Measurements from ENCODE around the gene PTEN.

PTEN gene

GRCh38 chr10:87915989-87916388, 52.6 kb downstream of the PTEN start:
- Histone ChIP-seq H3K36me3 (ENCODE audit: control insufficient read depth in 1 of 2, insufficient read depth in 2 of 2, low read length in 2 of 2) (peaks cover 4 to 9% of the 10 kb centered on the region in 2 donors), H3K4me3 (ENCODE audit: low read depth in 1 of 2, low read length in 2 of 2) (no peak overlapping the region), H3K9me3 (ENCODE audit: control insufficient read depth in 1 of 2, low read length in 2 of 2) (peaks cover 6 to 11% of the 10 kb centered on the region in 2 donors), H3K4me1 (ENCODE audit: control insufficient read depth in 1 of 2, insufficient read depth in 2 of 2, low read length in 2 of 2) (peaks cover 9 to 20% of the 10 kb centered on the region in 2 donors), H3K27ac (ENCODE audit: low read depth, low read length) (no peak overlapping the region), H3K27me3 (ENCODE audit: control insufficient read depth in 1 of 2, insufficient read depth in 2 of 2, low read length in 2 of 2) (no peaks in the 10 kb centered on the region), H3K9ac (ENCODE audit: low read depth in 1 of 2, low read length in 2 of 2) (no peak overlapping the region)

GRCh38 chr10:87916515-87916914, 53.1 kb downstream of the PTEN start:
- peaks cover 4 to 9% of the 10 kb centered on the region in 2 donors for H3K36me3 ChIP-seq (ENCODE audit: control insufficient read depth in 1 of 2, insufficient read depth in 2 of 2, low read length in 2 of 2)
- H3K4me1 ChIP-seq (ENCODE audit: control insufficient read depth in 1 of 2, insufficient read depth in 2 of 2, low read length in 2 of 2): peaks cover 9 to 20% of the 10 kb centered on the region in 2 donors
- peaks cover 6 to 11% of the 10 kb centered on the region in 2 donors for H3K9me3 ChIP-seq (ENCODE audit: control insufficient read depth in 1 of 2, low read length in 2 of 2)
- H3K4me3 ChIP-seq (ENCODE audit: low read depth in 1 of 2, low read length in 2 of 2): no peak overlapping the region
- H3K9ac ChIP-seq (ENCODE audit: low read depth in 1 of 2, low read length in 2 of 2): no peak overlapping the region
- H3K27ac ChIP-seq (ENCODE audit: low read depth, low read length): no peak overlapping the region
- no peaks in the 10 kb centered on the region for H3K27me3 ChIP-seq (ENCODE audit: control insufficient read depth in 1 of 2, insufficient read depth in 2 of 2, low read length in 2 of 2)

- Histone ChIP-seq H3K27ac (ENCODE audit: low read depth, low read length) (no peak overlapping the region), H3K4me1 (ENCODE audit: control insufficient read depth in 1 of 2, insufficient read depth in 2 of 2, low read length in 2 of 2) (peaks cover 9 to 29% of the 10 kb centered on the region in 2 donors), H3K4me3 (ENCODE audit: low read depth in 1 of 2, low read length in 2 of 2) (no peak overlapping the region), H3K9ac (ENCODE audit: low read depth in 1 of 2, low read length in 2 of 2) (no peak overlapping the region), H3K27me3 (ENCODE audit: control insufficient read depth in 1 of 2, insufficient read depth in 2 of 2, low read length in 2 of 2) (no peaks in the 10 kb centered on the region), H3K36me3 (ENCODE audit: control insufficient read depth in 1 of 2, insufficient read depth in 2 of 2, low read length in 2 of 2) (peaks cover 4 to 9% of the 10 kb centered on the region in 2 donors), H3K9me3 (ENCODE audit: control insufficient read depth in 1 of 2, low read length in 2 of 2) (peaks cover 3% of the 10 kb centered on the region in 2 donors)
Measured at GRCh38 chr10:87918254-87918859, 54.9 kb downstream of the PTEN start.

- H3K4me1 ChIP-seq (ENCODE audit: control insufficient read depth in 1 of 2, insufficient read depth in 2 of 2, low read length in 2 of 2): peaks cover 9 to 37% of the 10 kb centered on the region in 2 donors
Measured at GRCh38 chr10:87920538-87920937, 57.1 kb downstream of the PTEN start.

GRCh38 chr10:87921931-87922688, 58.7 kb downstream of the PTEN start:
- Histone ChIP-seq H3K4me3 (ENCODE audit: low read depth in 1 of 2, low read length in 2 of 2) (no peak overlapping the region), H3K4me1 (ENCODE audit: control insufficient read depth in 1 of 2, insufficient read depth in 2 of 2, low read length in 2 of 2) (peaks cover 8 to 30% of the 10 kb centered on the region in 2 donors), H3K9me3 (ENCODE audit: control insufficient read depth in 1 of 2, low read length in 2 of 2) (no peaks in the 10 kb centered on the region), H3K27me3 (ENCODE audit: control insufficient read depth in 1 of 2, insufficient read depth in 2 of 2, low read length in 2 of 2) (no peaks in the 10 kb centered on the region), H3K9ac (ENCODE audit: low read depth in 1 of 2, low read length in 2 of 2) (no peak overlapping the region), H3K36me3 (ENCODE audit: control insufficient read depth in 1 of 2, insufficient read depth in 2 of 2, low read length in 2 of 2) (peaks cover 3 to 19% of the 10 kb centered on the region in 2 donors), H3K27ac (ENCODE audit: low read depth, low read length) (no peak overlapping the region)

More at GRCh38 chr10:87920538-87920937, 57.1 kb downstream of the PTEN start:
- Histone ChIP-seq H3K9ac (ENCODE audit: low read depth in 1 of 2, low read length in 2 of 2) (no peak overlapping the region), H3K4me3 (ENCODE audit: low read depth in 1 of 2, low read length in 2 of 2) (no peak overlapping the region), H3K9me3 (ENCODE audit: control insufficient read depth in 1 of 2, low read length in 2 of 2) (no peaks in the 10 kb centered on the region), H3K27ac (ENCODE audit: low read depth, low read length) (no peak overlapping the region), H3K27me3 (ENCODE audit: control insufficient read depth in 1 of 2, insufficient read depth in 2 of 2, low read length in 2 of 2) (no peaks in the 10 kb centered on the region), H3K36me3 (ENCODE audit: control insufficient read depth in 1 of 2, insufficient read depth in 2 of 2, low read length in 2 of 2) (peaks cover under 1 to 10% of the 10 kb centered on the region in 2 donors)

- Histone ChIP-seq H3K27me3 (ENCODE audit: control insufficient read depth in 1 of 2, insufficient read depth in 2 of 2, low read length in 2 of 2) (no peaks in the 10 kb centered on the region), H3K36me3 (ENCODE audit: control insufficient read depth in 1 of 2, insufficient read depth in 2 of 2, low read length in 2 of 2) (peaks cover 3 to 24% of the 10 kb centered on the region in 2 donors), H3K4me3 (ENCODE audit: low read depth in 1 of 2, low read length in 2 of 2) (no peak overlapping the region), H3K27ac (ENCODE audit: low read depth, low read length) (no peak overlapping the region), H3K9ac (ENCODE audit: low read depth in 1 of 2, low read length in 2 of 2) (no peak overlapping the region), H3K9me3 (ENCODE audit: control insufficient read depth in 1 of 2, low read length in 2 of 2) (no peaks in the 10 kb centered on the region), H3K4me1 (ENCODE audit: control insufficient read depth in 1 of 2, insufficient read depth in 2 of 2, low read length in 2 of 2) (peaks cover 11 to 27% of the 10 kb centered on the region in 2 donors)
Measured at GRCh38 chr10:87923233-87923632, 59.8 kb downstream of the PTEN start.

GRCh38 chr10:87925570-87925969, 62.1 kb downstream of the PTEN start:
- Histone ChIP-seq H3K36me3 (ENCODE audit: control insufficient read depth in 1 of 2, insufficient read depth in 2 of 2, low read length in 2 of 2) (peaks cover 3 to 24% of the 10 kb centered on the region in 2 donors), H3K4me1 (ENCODE audit: control insufficient read depth in 1 of 2, insufficient read depth in 2 of 2, low read length in 2 of 2) (peaks cover 11 to 44% of the 10 kb centered on the region in 2 donors), H3K27ac (ENCODE audit: low read depth, low read length) (no peak overlapping the region), H3K9me3 (ENCODE audit: control insufficient read depth in 1 of 2, low read length in 2 of 2) (no peaks in the 10 kb centered on the region), H3K9ac (ENCODE audit: low read depth in 1 of 2, low read length in 2 of 2) (no peak overlapping the region), H3K4me3 (ENCODE audit: low read depth in 1 of 2, low read length in 2 of 2) (no peak overlapping the region), H3K27me3 (ENCODE audit: control insufficient read depth in 1 of 2, insufficient read depth in 2 of 2, low read length in 2 of 2) (no peaks in the 10 kb centered on the region)

GRCh38 chr10:87927091-87927490, 63.7 kb downstream of the PTEN start:
- peaks cover 11 to 57% of the 10 kb centered on the region in 2 donors for H3K4me1 ChIP-seq (ENCODE audit: control insufficient read depth in 1 of 2, insufficient read depth in 2 of 2, low read length in 2 of 2)
- no peak overlapping the region for H3K9ac ChIP-seq (ENCODE audit: low read depth in 1 of 2, low read length in 2 of 2)
- no peak overlapping the region for H3K4me3 ChIP-seq (ENCODE audit: low read depth in 1 of 2, low read length in 2 of 2)
- no peak overlapping the region for H3K27ac ChIP-seq (ENCODE audit: low read depth, low read length)
- no peaks in the 10 kb centered on the region for H3K27me3 ChIP-seq (ENCODE audit: control insufficient read depth in 1 of 2, insufficient read depth in 2 of 2, low read length in 2 of 2)
- H3K36me3 ChIP-seq (ENCODE audit: control insufficient read depth in 1 of 2, insufficient read depth in 2 of 2, low read length in 2 of 2): peaks cover 3 to 24% of the 10 kb centered on the region in 2 donors
- H3K9me3 ChIP-seq (ENCODE audit: control insufficient read depth in 1 of 2, low read length in 2 of 2): no peaks in the 10 kb centered on the region

GRCh38 chr10:87928996-87929395, 65.6 kb downstream of the PTEN start:
- no peak overlapping the region for H3K27ac ChIP-seq (ENCODE audit: low read depth, low read length)
- H3K4me1 ChIP-seq (ENCODE audit: control insufficient read depth in 1 of 2, insufficient read depth in 2 of 2, low read length in 2 of 2): peaks cover 8 to 42% of the 10 kb centered on the region in 2 donors
- H3K4me3 ChIP-seq (ENCODE audit: low read depth in 1 of 2, low read length in 2 of 2): no peak overlapping the region
- H3K9ac ChIP-seq (ENCODE audit: low read depth in 1 of 2, low read length in 2 of 2): no peak overlapping the region
- peaks cover 3 to 19% of the 10 kb centered on the region in 2 donors for H3K36me3 ChIP-seq (ENCODE audit: control insufficient read depth in 1 of 2, insufficient read depth in 2 of 2, low read length in 2 of 2)
- no peaks in the 10 kb centered on the region for H3K9me3 ChIP-seq (ENCODE audit: control insufficient read depth in 1 of 2, low read length in 2 of 2)
- H3K27me3 ChIP-seq (ENCODE audit: control insufficient read depth in 1 of 2, insufficient read depth in 2 of 2, low read length in 2 of 2): no peaks in the 10 kb centered on the region

- Histone ChIP-seq H3K9ac (ENCODE audit: low read depth in 1 of 2, low read length in 2 of 2) (no peak overlapping the region), H3K9me3 (ENCODE audit: control insufficient read depth in 1 of 2, low read length in 2 of 2) (no peaks in the 10 kb centered on the region), H3K27me3 (ENCODE audit: control insufficient read depth in 1 of 2, insufficient read depth in 2 of 2, low read length in 2 of 2) (no peaks in the 10 kb centered on the region), H3K4me3 (ENCODE audit: low read depth in 1 of 2, low read length in 2 of 2) (no peak overlapping the region), H3K4me1 (ENCODE audit: control insufficient read depth in 1 of 2, insufficient read depth in 2 of 2, low read length in 2 of 2) (peaks cover 8 to 37% of the 10 kb centered on the region in 2 donors), H3K27ac (ENCODE audit: low read depth, low read length) (no peak overlapping the region), H3K36me3 (ENCODE audit: control insufficient read depth in 1 of 2, insufficient read depth in 2 of 2, low read length in 2 of 2) (peaks cover 9 to 17% of the 10 kb centered on the region in 2 donors)
Measured at GRCh38 chr10:87930141-87930540, 66.7 kb downstream of the PTEN start.

Measured in duodenal mucosa (tissue), 2 donors.